Measurements from ENCODE around the gene MAPKAP1.

MAPKAP1 gene

DNA sequence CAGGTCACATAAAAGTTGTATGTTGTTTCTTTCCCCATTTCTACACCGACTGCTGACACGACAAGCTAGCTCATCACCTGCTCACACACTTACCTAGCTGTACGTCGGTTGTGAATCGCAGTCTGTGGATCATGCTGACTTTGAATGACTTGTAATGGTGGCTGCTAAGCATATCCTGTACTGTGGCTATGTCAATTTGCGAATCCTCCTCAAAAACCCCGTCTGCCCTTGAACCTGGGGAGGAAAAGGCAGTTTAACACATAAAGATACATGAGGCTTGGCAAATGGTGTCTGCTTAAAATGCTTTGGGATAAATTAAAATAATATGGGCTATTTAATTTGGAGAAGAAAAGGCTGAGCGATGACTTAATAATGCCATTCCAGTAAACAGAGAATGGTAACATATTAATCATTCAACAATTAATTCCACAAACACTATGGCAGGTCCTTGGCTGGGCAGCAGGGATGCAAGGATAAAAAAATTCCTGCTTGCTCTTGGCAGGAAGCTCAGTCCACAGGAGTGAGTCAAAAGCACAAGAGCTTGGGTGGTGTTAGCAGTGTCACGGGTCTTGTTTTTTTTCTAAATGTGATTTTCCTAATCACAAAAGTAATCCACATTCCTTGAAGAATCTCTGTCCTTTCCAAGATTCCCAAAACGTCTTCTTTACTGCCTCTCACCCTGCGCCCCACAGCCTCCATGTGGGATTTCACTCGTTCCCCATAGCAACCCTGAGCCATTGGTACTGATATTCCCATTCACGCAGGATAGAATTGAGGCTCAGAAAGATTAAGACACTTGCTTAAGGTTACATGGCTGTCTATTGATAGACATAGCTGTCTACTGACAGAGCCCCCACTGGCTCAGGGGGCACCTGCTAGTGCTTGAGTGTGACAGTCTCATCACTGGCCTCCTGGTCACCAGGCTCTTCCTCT, 222.4 kb downstream of the MAPKAP1 start:
- peaks cover 9 to 11% of the 10 kb centered on the region in 2 donors for H3K36me3 ChIP-seq (ENCODE audit: control insufficient read depth in 1 of 2, insufficient read depth in 2 of 2, low read length in 2 of 2)
- no peak overlapping the region for H3K9ac ChIP-seq (ENCODE audit: low read depth in 1 of 2, low read length in 2 of 2)
- H3K4me1 ChIP-seq (ENCODE audit: control insufficient read depth in 1 of 2, insufficient read depth in 2 of 2, low read length in 2 of 2) = no peaks in the 10 kb centered on the region
- no peak overlapping the region for H3K27ac ChIP-seq (ENCODE audit: low read depth, low read length)
- H3K27me3 ChIP-seq (ENCODE audit: control insufficient read depth in 1 of 2, insufficient read depth in 2 of 2, low read length in 2 of 2) = no peaks in the 10 kb centered on the region
- H3K9me3 ChIP-seq (ENCODE audit: control insufficient read depth in 1 of 2, low read length in 2 of 2) = no peaks in the 10 kb centered on the region
- H3K4me3 ChIP-seq (ENCODE audit: low read depth in 1 of 2, low read length in 2 of 2) = no peak overlapping the region

DNA sequence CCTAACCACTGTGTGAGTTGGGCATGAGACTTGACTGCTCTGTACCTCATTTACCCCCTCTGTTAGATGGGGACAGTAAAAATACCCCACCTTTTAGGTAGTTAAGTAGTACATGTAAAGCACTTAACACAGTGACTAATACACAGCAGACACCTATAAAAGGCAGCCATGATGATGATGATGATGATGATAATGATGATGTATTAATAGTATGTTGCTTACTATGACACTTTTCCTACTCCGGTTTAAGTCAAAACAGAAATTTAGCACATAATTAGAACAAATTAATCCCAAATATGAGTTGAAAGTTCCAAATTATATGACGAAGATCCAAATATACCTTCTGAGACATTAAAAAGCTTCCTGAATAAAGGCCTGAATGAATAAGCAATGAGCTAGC, 223.3 kb downstream of the MAPKAP1 start:
- H3K9ac ChIP-seq (ENCODE audit: low read depth in 1 of 2, low read length in 2 of 2) = no peak overlapping the region
- H3K4me3 ChIP-seq (ENCODE audit: low read depth in 1 of 2, low read length in 2 of 2) = no peak overlapping the region
- peaks cover 11 to 12% of the 10 kb centered on the region in 2 donors for H3K36me3 ChIP-seq (ENCODE audit: control insufficient read depth in 1 of 2, insufficient read depth in 2 of 2, low read length in 2 of 2)
- H3K27ac ChIP-seq (ENCODE audit: low read depth, low read length) = no peak overlapping the region
- no peaks in the 10 kb centered on the region for H3K4me1 ChIP-seq (ENCODE audit: control insufficient read depth in 1 of 2, insufficient read depth in 2 of 2, low read length in 2 of 2)
- no peaks in the 10 kb centered on the region for H3K27me3 ChIP-seq (ENCODE audit: control insufficient read depth in 1 of 2, insufficient read depth in 2 of 2, low read length in 2 of 2)
- H3K9me3 ChIP-seq (ENCODE audit: control insufficient read depth in 1 of 2, low read length in 2 of 2) = no peaks in the 10 kb centered on the region

DNA sequence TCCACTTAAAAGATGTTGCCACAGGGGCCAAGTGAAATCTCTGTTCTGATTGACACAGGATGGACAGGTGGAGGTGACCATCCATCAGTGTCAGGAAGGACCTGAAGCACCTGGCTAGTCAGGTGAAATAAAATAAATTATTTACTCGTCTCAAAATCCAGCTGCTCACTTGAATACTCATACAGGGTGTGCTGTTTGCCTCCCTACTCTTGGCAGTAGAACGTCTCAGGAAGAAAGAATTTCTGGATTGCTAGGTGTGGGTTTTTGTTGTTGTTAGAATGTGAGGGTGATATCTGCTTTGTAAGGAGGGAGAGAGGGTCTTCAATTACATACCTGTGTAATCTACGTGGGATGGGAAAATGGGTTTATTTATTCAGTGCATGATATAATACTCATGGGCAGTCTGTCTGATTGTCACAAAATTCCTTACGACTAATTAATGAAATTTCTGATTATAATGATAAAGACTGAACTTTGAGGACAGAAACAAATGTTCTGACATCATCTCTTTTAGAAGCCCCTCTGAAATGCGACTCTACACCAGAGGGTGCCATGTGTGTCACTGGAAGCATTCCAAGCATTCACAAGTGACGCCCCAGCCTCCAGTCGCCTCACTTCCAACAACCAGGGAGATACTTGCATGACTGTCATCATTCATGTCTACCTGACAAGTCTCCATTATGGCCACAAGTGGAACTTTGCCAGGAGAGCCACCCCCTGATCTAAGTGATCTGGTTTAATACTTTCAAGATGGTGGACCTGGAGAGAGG, 227.0 kb downstream of the MAPKAP1 start:
- no peak overlapping the region for H3K4me3 ChIP-seq (ENCODE audit: low read depth in 1 of 2, low read length in 2 of 2)
- H3K36me3 ChIP-seq (ENCODE audit: control insufficient read depth in 1 of 2, insufficient read depth in 2 of 2, low read length in 2 of 2) = peaks cover 30% of the 10 kb centered on the region in 2 donors

DNA sequence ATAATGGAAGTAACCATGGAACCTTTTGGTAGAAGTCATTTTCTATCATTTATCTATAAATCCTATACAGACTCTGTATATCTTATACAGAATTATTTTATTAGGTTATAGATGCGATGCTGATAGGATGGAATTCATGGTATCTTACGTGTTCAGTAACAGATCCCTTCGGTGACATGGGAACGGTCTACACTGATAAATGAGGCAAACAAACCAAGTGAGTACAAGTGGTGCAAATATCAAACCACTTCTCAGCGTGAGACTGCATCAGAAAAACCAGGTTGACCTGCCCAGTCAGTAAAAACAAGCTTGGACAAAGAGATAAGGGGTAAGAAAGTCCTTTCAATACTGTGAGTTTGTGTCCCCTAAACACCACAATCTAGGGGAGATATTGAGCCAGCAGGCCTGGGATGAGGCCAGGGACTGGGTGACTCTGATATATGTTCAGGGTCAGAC, 229.9 kb downstream of the MAPKAP1 start:
- no peaks in the 10 kb centered on the region for H3K9me3 ChIP-seq (ENCODE audit: control insufficient read depth in 1 of 2, low read length in 2 of 2)
- H3K9ac ChIP-seq (ENCODE audit: low read depth in 1 of 2, low read length in 2 of 2) = no peak overlapping the region
- no peak overlapping the region for H3K4me3 ChIP-seq (ENCODE audit: low read depth in 1 of 2, low read length in 2 of 2)
- peaks cover 23 to 30% of the 10 kb centered on the region in 2 donors for H3K36me3 ChIP-seq (ENCODE audit: control insufficient read depth in 1 of 2, insufficient read depth in 2 of 2, low read length in 2 of 2)
- H3K27me3 ChIP-seq (ENCODE audit: control insufficient read depth in 1 of 2, insufficient read depth in 2 of 2, low read length in 2 of 2) = no peaks in the 10 kb centered on the region
- H3K4me1 ChIP-seq (ENCODE audit: control insufficient read depth in 1 of 2, insufficient read depth in 2 of 2, low read length in 2 of 2) = no peaks in the 10 kb centered on the region
- no peak overlapping the region for H3K27ac ChIP-seq (ENCODE audit: low read depth, low read length)

More for the DNA sequence above, 227.0 kb downstream of the MAPKAP1 start:
- H3K27ac ChIP-seq (ENCODE audit: low read depth, low read length) = no peak overlapping the region
- H3K4me1 ChIP-seq (ENCODE audit: control insufficient read depth in 1 of 2, insufficient read depth in 2 of 2, low read length in 2 of 2) = no peaks in the 10 kb centered on the region
- H3K9me3 ChIP-seq (ENCODE audit: control insufficient read depth in 1 of 2, low read length in 2 of 2) = no peaks in the 10 kb centered on the region
- H3K27me3 ChIP-seq (ENCODE audit: control insufficient read depth in 1 of 2, insufficient read depth in 2 of 2, low read length in 2 of 2) = no peaks in the 10 kb centered on the region
- no peak overlapping the region for H3K9ac ChIP-seq (ENCODE audit: low read depth in 1 of 2, low read length in 2 of 2)

DNA sequence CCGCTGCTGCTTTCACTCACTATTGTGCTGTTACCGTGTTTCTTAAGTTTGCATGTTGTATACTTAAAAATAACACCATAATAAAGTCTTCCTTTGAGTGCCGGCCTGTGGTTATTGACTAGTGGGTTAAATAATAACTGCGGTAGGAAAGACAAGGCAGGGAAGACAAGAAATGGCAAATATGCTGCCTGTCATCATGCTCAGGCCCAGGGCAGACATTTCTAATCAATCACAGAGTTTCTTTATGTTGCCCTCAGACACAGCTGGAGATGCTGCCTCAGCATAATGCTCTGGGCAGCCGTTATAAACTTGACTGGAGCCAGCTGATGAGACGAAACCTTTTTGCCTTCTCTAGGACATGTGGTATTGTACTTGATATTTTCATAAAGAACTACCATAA, 230.4 kb downstream of the MAPKAP1 start:
- Histone ChIP-seq H3K27ac (ENCODE audit: low read depth, low read length) (no peak overlapping the region), H3K27me3 (ENCODE audit: control insufficient read depth in 1 of 2, insufficient read depth in 2 of 2, low read length in 2 of 2) (no peaks in the 10 kb centered on the region), H3K9ac (ENCODE audit: low read depth in 1 of 2, low read length in 2 of 2) (no peak overlapping the region), H3K4me3 (ENCODE audit: low read depth in 1 of 2, low read length in 2 of 2) (no peak overlapping the region), H3K4me1 (ENCODE audit: control insufficient read depth in 1 of 2, insufficient read depth in 2 of 2, low read length in 2 of 2) (no peaks in the 10 kb centered on the region), H3K36me3 (ENCODE audit: control insufficient read depth in 1 of 2, insufficient read depth in 2 of 2, low read length in 2 of 2) (peaks cover 23 to 30% of the 10 kb centered on the region in 2 donors), H3K9me3 (ENCODE audit: control insufficient read depth in 1 of 2, low read length in 2 of 2) (no peaks in the 10 kb centered on the region)

DNA sequence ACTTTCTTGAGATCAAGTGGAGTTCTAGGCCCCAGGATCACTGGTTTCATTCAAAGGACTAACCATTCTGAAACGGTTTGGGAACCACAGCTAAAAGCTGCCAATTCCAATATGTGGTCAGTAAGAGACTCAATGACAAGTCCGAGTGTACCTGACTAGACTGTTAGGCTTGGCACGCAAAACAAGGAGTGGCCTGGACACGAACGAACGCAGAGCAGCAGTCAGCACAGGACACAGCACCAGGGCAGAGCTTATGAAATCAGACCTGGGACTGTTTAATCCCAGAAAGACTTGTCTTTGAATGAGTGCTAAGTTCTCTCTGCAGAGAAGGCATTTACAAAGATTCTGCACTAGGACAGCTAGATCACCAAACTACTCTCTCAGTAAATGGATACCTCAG, 231.6 kb downstream of the MAPKAP1 start:
- no peak overlapping the region for H3K4me3 ChIP-seq (ENCODE audit: low read depth in 1 of 2, low read length in 2 of 2)
- peaks cover 24 to 29% of the 10 kb centered on the region in 2 donors for H3K36me3 ChIP-seq (ENCODE audit: control insufficient read depth in 1 of 2, insufficient read depth in 2 of 2, low read length in 2 of 2)
- H3K4me1 ChIP-seq (ENCODE audit: control insufficient read depth in 1 of 2, insufficient read depth in 2 of 2, low read length in 2 of 2) = no peaks in the 10 kb centered on the region
- no peak overlapping the region for H3K9ac ChIP-seq (ENCODE audit: low read depth in 1 of 2, low read length in 2 of 2)
- no peaks in the 10 kb centered on the region for H3K9me3 ChIP-seq (ENCODE audit: control insufficient read depth in 1 of 2, low read length in 2 of 2)
- no peak overlapping the region for H3K27ac ChIP-seq (ENCODE audit: low read depth, low read length)
- H3K27me3 ChIP-seq (ENCODE audit: control insufficient read depth in 1 of 2, insufficient read depth in 2 of 2, low read length in 2 of 2) = no peaks in the 10 kb centered on the region

DNA sequence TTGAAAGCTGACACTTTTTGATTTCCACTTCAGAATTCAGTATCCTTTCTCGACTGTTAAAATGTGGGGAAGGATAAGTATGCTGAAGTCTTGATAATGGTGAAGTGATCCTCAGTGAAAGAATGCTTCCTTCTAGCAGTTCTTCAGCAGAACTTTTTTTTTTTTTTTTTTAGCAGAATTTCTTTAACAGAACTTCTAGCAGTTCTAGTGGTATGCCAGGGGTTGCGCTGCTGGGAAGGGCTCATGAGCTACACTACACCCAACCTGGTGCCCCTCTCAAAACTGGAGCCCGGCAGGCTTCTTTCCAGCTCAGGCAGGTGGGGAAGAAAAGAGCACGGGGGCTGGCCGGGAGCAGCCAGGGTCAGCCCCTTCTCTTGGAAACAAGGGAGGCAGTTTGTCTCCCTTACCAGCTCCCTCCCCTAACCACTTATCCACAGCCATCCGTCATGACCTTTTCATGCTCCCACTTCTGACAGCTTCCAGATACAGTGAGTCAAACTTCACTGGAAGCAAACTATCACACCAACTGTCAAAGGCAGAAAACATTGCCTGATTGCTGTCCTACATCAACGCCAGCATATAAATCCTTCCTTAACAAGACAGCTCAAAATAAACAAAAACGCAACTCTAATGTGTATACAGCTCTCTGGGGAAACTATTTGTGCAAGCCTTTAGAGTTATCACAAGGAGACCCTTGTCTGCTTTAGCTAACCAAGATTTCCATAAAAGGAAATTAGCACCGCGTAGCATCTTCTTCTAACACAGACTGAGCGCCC, 233.9 kb downstream of the MAPKAP1 start:
- H3K36me3 ChIP-seq (ENCODE audit: control insufficient read depth in 1 of 2, insufficient read depth in 2 of 2, low read length in 2 of 2) = peaks cover 16 to 18% of the 10 kb centered on the region in 2 donors
- H3K9me3 ChIP-seq (ENCODE audit: control insufficient read depth in 1 of 2, low read length in 2 of 2) = no peaks in the 10 kb centered on the region
- no peaks in the 10 kb centered on the region for H3K27me3 ChIP-seq (ENCODE audit: control insufficient read depth in 1 of 2, insufficient read depth in 2 of 2, low read length in 2 of 2)
- no peak overlapping the region for H3K4me3 ChIP-seq (ENCODE audit: low read depth in 1 of 2, low read length in 2 of 2)
- no peaks in the 10 kb centered on the region for H3K4me1 ChIP-seq (ENCODE audit: control insufficient read depth in 1 of 2, insufficient read depth in 2 of 2, low read length in 2 of 2)
- no peak overlapping the region for H3K27ac ChIP-seq (ENCODE audit: low read depth, low read length)
- no peak overlapping the region for H3K9ac ChIP-seq (ENCODE audit: low read depth in 1 of 2, low read length in 2 of 2)

DNA sequence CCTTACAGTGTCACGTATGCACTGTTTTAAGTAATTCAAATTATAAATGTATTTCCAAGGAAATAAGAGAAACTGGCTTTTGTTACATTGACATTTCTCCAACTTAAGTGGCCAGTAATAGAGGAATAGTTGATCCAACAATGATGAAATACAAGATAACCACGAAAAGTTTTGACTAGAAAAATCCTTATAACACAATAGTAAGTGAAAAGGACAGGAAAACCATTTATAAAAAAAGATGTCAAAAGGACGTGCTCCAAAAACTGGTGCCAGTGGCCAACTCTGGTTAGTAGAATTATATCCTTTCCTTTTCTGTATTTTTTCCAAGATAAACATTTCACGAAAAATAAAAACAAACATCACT, 234.5 kb downstream of the MAPKAP1 start:
- no peaks in the 10 kb centered on the region for H3K27me3 ChIP-seq (ENCODE audit: control insufficient read depth in 1 of 2, insufficient read depth in 2 of 2, low read length in 2 of 2)
- H3K36me3 ChIP-seq (ENCODE audit: control insufficient read depth in 1 of 2, insufficient read depth in 2 of 2, low read length in 2 of 2) = peaks cover 14 to 17% of the 10 kb centered on the region in 2 donors
- no peaks in the 10 kb centered on the region for H3K4me1 ChIP-seq (ENCODE audit: control insufficient read depth in 1 of 2, insufficient read depth in 2 of 2, low read length in 2 of 2)
- H3K27ac ChIP-seq (ENCODE audit: low read depth, low read length) = no peak overlapping the region
- no peaks in the 10 kb centered on the region for H3K9me3 ChIP-seq (ENCODE audit: control insufficient read depth in 1 of 2, low read length in 2 of 2)
- no peak overlapping the region for H3K4me3 ChIP-seq (ENCODE audit: low read depth in 1 of 2, low read length in 2 of 2)
- H3K9ac ChIP-seq (ENCODE audit: low read depth in 1 of 2, low read length in 2 of 2) = no peak overlapping the region

DNA sequence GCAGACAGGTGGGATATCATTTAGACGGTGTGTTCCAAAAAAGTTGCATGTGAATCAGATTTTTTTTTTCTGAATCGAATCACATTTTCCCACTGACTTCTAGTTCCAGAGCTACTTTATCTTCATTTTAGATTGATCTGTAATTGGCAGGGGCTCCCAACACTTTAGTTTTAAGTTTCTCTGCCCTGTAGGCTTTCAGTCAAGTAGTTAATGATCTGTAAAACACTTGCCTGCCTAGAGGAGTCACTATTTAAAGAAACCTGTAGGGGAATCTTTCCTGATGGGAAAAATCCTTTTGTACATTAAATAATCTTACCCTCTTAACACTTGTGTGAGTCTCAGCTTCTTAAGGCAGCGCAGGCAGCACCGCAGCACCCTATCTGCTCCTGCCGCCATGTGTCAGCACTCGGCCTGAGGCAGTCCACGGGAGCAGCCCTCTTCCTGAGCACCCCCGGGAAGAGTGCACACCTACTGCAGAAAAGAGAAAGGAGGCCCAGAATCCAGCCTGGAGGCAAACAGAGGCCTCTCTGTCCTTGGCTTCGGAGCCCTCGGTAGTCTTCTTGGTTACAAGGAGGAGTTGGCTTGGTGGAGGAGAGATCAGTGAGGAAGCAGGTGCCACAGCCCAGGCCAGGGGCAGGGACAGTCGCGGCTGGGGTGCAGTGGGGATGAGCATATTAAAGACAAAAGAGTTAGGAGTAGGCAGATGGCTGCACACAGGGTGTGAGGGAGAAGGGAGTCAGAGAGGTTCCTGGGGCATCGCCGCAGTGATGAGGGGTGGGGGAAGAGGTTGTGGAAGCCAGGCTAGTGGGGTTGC, 236.0 kb downstream of the MAPKAP1 start:
- H3K4me3 ChIP-seq (ENCODE audit: low read depth in 1 of 2, low read length in 2 of 2) = no peak overlapping the region
- no peak overlapping the region for H3K27ac ChIP-seq (ENCODE audit: low read depth, low read length)
- no peak overlapping the region for H3K9ac ChIP-seq (ENCODE audit: low read depth in 1 of 2, low read length in 2 of 2)
- no peaks in the 10 kb centered on the region for H3K4me1 ChIP-seq (ENCODE audit: control insufficient read depth in 1 of 2, insufficient read depth in 2 of 2, low read length in 2 of 2)
- H3K9me3 ChIP-seq (ENCODE audit: control insufficient read depth in 1 of 2, low read length in 2 of 2) = no peaks in the 10 kb centered on the region
- peaks cover 4 to 8% of the 10 kb centered on the region in 2 donors for H3K36me3 ChIP-seq (ENCODE audit: control insufficient read depth in 1 of 2, insufficient read depth in 2 of 2, low read length in 2 of 2)
- no peaks in the 10 kb centered on the region for H3K27me3 ChIP-seq (ENCODE audit: control insufficient read depth in 1 of 2, insufficient read depth in 2 of 2, low read length in 2 of 2)

All from duodenal mucosa (tissue), 2 donors.